ENCODE measurements around the gene PUSL1. TPM values are rescaled to one million over a fixed set of nuclear protein-coding genes. Genes with fewer than 3 reads are reported as not detected.

PUSL1 gene
- total RNA-seq, 2 donors from 2014 or later = 14.5 to 24.8 TPM

DNA sequence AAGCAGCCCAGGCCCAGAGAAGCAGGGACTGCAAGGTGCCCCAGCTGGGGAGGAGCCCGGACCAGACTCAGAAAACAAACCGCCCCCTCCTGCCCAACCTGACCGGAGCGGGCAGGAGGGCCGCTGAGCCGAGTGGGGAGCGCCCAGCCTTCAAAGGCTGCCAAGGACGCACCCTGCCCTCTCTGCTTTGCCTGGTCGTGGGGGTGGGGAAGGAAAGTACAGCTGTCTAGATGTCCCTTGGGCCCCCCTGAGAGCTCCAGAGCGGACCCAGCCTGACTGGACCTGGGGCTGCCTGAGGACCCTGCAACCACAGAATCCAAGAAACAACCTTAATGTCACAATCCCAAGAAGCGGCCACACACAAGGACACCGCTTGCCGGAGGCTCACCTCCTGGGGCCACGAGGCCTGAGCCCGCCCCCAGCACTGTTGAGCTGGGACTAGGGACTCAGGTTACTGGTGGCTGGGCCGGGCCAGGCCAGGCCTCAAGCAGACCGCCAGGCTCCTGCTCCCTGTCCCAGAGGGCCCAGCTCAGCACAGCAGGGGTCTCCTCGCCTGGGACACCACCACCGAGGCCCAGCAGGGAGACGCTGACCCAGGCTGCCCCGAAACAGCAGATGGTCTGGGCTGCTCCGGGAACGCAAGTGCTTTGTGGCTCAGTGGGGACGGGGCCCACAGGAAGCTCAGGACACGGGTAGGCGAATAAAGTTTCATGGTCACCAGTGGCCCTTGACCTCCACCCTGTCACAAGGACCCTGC, 39.4 kb downstream of the PUSL1 start:
- H3K36me3 ChIP-seq = no peaks in the 10 kb centered on the region
- peak overlapping the region; percentile 63 to 80 for H3K27ac ChIP-seq
- H3K4me3 ChIP-seq = peak overlapping the region; percentile 57 to 60
- H3K9me3 ChIP-seq = no peaks in the 10 kb centered on the region
- no peak for TF ChIP-seq CTCF (IDR thresholded peaks at IDR 0.05)
- DNase-seq (ENCODE audit: low spot score) = no peak
- H3K27me3 ChIP-seq = no peaks in the 10 kb centered on the region
- peaks cover 0 to 63% of the 10 kb centered on the region in 2 donors for H3K4me1 ChIP-seq

- peaks cover 0 to 1% of the 10 kb centered on the region in 2 donors for H3K27me3 ChIP-seq
- TF ChIP-seq CTCF (IDR thresholded peaks at IDR 0.05) = no peak
- no peaks in the 10 kb centered on the region for H3K9me3 ChIP-seq
- H3K36me3 ChIP-seq = no peaks in the 10 kb centered on the region
- no peak for DNase-seq (ENCODE audit: low spot score)
- peak overlapping the region; percentile 63 to 80 for H3K27ac ChIP-seq
- peaks cover 0 to 71% of the 10 kb centered on the region in 2 donors for H3K4me1 ChIP-seq
- peak overlapping the region; percentile 57 to 60 for H3K4me3 ChIP-seq
These were observed 40.2 kb downstream of the PUSL1 start for GRCh38 chr1:1348420-1349255.

DNA sequence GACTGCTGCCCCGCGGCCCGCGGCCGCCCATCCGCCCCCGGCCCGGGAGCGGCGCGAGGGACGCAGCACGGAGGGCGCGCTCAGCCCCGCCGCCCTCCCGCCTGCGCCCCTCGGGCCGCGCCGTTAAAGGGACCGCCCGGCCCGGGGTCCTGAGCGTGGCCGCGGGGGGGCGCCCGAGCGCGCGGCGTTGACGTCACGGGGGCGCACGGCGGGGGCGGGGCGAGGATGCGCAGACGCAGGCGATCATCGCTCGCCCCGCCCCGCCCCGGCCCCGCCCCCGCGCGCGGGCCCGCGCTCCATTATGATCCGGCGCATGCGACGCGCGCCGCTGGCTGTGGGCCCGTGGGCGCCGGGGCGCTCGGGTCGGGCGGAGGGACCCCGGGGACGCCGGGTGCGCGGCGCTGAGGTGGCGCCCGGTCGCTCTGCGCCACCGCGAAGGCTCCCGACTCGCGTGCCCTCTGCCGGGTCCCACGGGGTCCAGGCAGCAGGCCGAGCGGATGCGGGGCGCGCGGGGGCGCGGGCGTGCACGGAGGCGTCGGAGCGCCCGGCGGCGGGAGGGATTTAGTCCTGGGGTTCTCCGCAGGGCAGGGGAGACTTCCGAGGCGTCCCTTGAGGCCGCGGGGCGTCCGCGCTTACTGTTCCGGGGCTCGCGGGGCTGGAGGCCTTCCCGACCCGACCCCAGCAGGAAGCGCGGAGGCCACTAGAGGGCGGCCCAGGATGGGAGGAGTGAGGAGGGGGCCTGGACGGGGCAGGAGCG, 41.0 kb downstream of the PUSL1 start, which contains the start of gene DVL1:
Gene DVL1 (minus strand): TSS at position 163 of the 757 bp plus-strand sequence. CDS start 353 bp downstream, outside the sequence.
- Histone ChIP-seq H3K36me3 (peaks cover 6% of the 10 kb centered on the region), H3K27me3 (peaks cover 6 to 9% of the 10 kb centered on the region in 2 donors), H3K4me3 (peak within 1 kb of the TSS; percentile 77 to 78), H3K27ac (peak within 1 kb of the TSS; percentile 85 to 92), H3K4me1 (peaks cover 0 to 75% of the 10 kb centered on the region in 2 donors), H3K9me3 (no peaks in the 10 kb centered on the region)
- DNase-seq (ENCODE audit: low spot score) = no peak
- peak in 1 of 2 donors; percentile 67 for TF ChIP-seq CTCF (IDR thresholded peaks at IDR 0.05)

GRCh38 chr1:1351511-1352427, 43.4 kb downstream of the PUSL1 start:
- H3K27ac ChIP-seq = peak overlapping the region; percentile 49 to 61

More at GRCh38 chr1:1351511-1352427, 43.4 kb downstream of the PUSL1 start:
- Histone ChIP-seq H3K4me1 (peaks cover 0 to 75% of the 10 kb centered on the region in 2 donors), H3K9me3 (no peaks in the 10 kb centered on the region), H3K36me3 (peaks cover 8% of the 10 kb centered on the region), H3K4me3 (no peak overlapping the region), H3K27me3 (peaks cover 6 to 19% of the 10 kb centered on the region in 2 donors)
- peak; percentile 77 for DNase-seq (ENCODE audit: low spot score)
- TF ChIP-seq CTCF (IDR thresholded peaks at IDR 0.05) = no peak

Measured in right atrium auricular region (tissue), 2 donors.